ENCODE data around the gene BBOX1.

Gene BBOX1

GRCh38 chr11:27094120-27094519 lies 53.5 kb downstream of the BBOX1 start:
- no peaks in the 10 kb centered on the region for H3K36me3 ChIP-seq (ENCODE audit: control insufficient read depth, insufficient read depth, low read length)
- H3K27me3 ChIP-seq (ENCODE audit: control insufficient read depth, insufficient read depth, low read length): no peaks in the 10 kb centered on the region
- no peak overlapping the region for H3K27ac ChIP-seq (ENCODE audit: low read depth, low read length)
- H3K4me1 ChIP-seq (ENCODE audit: control insufficient read depth, insufficient read depth, low read length): no peaks in the 10 kb centered on the region
- H3K4me3 ChIP-seq (ENCODE audit: low read length): no peak overlapping the region
- H3K9ac ChIP-seq (ENCODE audit: low read length): no peak overlapping the region

- Histone ChIP-seq H3K9ac (ENCODE audit: low read length) (no peak overlapping the region), H3K27ac (ENCODE audit: low read depth, low read length) (no peak overlapping the region), H3K27me3 (ENCODE audit: control insufficient read depth, insufficient read depth, low read length) (no peaks in the 10 kb centered on the region)
These were observed 54.4 kb downstream of the BBOX1 start for GRCh38 chr11:27095059-27095458.

GRCh38 chr11:27095887-27096286 lies 55.3 kb downstream of the BBOX1 start:
- Histone ChIP-seq H3K27me3 (ENCODE audit: control insufficient read depth, insufficient read depth, low read length) (no peaks in the 10 kb centered on the region), H3K36me3 (ENCODE audit: control insufficient read depth, insufficient read depth, low read length) (no peaks in the 10 kb centered on the region), H3K27ac (ENCODE audit: low read depth, low read length) (no peak overlapping the region), H3K9ac (ENCODE audit: low read length) (no peak overlapping the region), H3K4me1 (ENCODE audit: control insufficient read depth, insufficient read depth, low read length) (no peaks in the 10 kb centered on the region), H3K4me3 (ENCODE audit: low read length) (no peak overlapping the region)

More at GRCh38 chr11:27095059-27095458, 54.4 kb downstream of the BBOX1 start:
- Histone ChIP-seq H3K4me3 (ENCODE audit: low read length) (no peak overlapping the region), H3K4me1 (ENCODE audit: control insufficient read depth, insufficient read depth, low read length) (no peaks in the 10 kb centered on the region), H3K36me3 (ENCODE audit: control insufficient read depth, insufficient read depth, low read length) (no peaks in the 10 kb centered on the region)

GRCh38 chr11:27097551-27097950 lies 56.9 kb downstream of the BBOX1 start:
- Histone ChIP-seq H3K36me3 (ENCODE audit: control insufficient read depth, insufficient read depth, low read length) (no peaks in the 10 kb centered on the region), H3K9ac (ENCODE audit: low read length) (no peak overlapping the region), H3K4me3 (ENCODE audit: low read length) (no peak overlapping the region), H3K27ac (ENCODE audit: low read depth, low read length) (no peak overlapping the region), H3K4me1 (ENCODE audit: control insufficient read depth, insufficient read depth, low read length) (no peaks in the 10 kb centered on the region), H3K27me3 (ENCODE audit: control insufficient read depth, insufficient read depth, low read length) (no peaks in the 10 kb centered on the region)

- Histone ChIP-seq H3K9ac (ENCODE audit: low read length) (no peak overlapping the region), H3K36me3 (ENCODE audit: control insufficient read depth, insufficient read depth, low read length) (no peaks in the 10 kb centered on the region), H3K4me3 (ENCODE audit: low read length) (no peak overlapping the region), H3K27me3 (ENCODE audit: control insufficient read depth, insufficient read depth, low read length) (no peaks in the 10 kb centered on the region), H3K27ac (ENCODE audit: low read depth, low read length) (no peak overlapping the region), H3K4me1 (ENCODE audit: control insufficient read depth, insufficient read depth, low read length) (no peaks in the 10 kb centered on the region)
These were observed 59.9 kb downstream of the BBOX1 start for GRCh38 chr11:27100534-27100933.

- Histone ChIP-seq H3K36me3 (ENCODE audit: control insufficient read depth, insufficient read depth, low read length) (no peaks in the 10 kb centered on the region), H3K9ac (ENCODE audit: low read length) (no peak overlapping the region), H3K27ac (ENCODE audit: low read depth, low read length) (no peak overlapping the region), H3K27me3 (ENCODE audit: control insufficient read depth, insufficient read depth, low read length) (no peaks in the 10 kb centered on the region), H3K4me1 (ENCODE audit: control insufficient read depth, insufficient read depth, low read length) (no peaks in the 10 kb centered on the region), H3K4me3 (ENCODE audit: low read length) (no peak overlapping the region)
These were observed 66.9 kb downstream of the BBOX1 start for GRCh38 chr11:27107548-27107947.

GRCh38 chr11:27108809-27109208 lies 68.2 kb downstream of the BBOX1 start:
- Histone ChIP-seq H3K27ac (ENCODE audit: low read depth, low read length) (no peak overlapping the region), H3K4me3 (ENCODE audit: low read length) (no peak overlapping the region), H3K36me3 (ENCODE audit: control insufficient read depth, insufficient read depth, low read length) (no peaks in the 10 kb centered on the region), H3K27me3 (ENCODE audit: control insufficient read depth, insufficient read depth, low read length) (no peaks in the 10 kb centered on the region), H3K9ac (ENCODE audit: low read length) (no peak overlapping the region), H3K4me1 (ENCODE audit: control insufficient read depth, insufficient read depth, low read length) (no peaks in the 10 kb centered on the region)

GRCh38 chr11:27111896-27112295 lies 71.3 kb downstream of the BBOX1 start:
- H3K27ac ChIP-seq (ENCODE audit: low read depth, low read length): no peak overlapping the region
- no peak overlapping the region for H3K9ac ChIP-seq (ENCODE audit: low read length)
- H3K36me3 ChIP-seq (ENCODE audit: control insufficient read depth, insufficient read depth, low read length): no peaks in the 10 kb centered on the region
- no peaks in the 10 kb centered on the region for H3K27me3 ChIP-seq (ENCODE audit: control insufficient read depth, insufficient read depth, low read length)
- no peaks in the 10 kb centered on the region for H3K4me1 ChIP-seq (ENCODE audit: control insufficient read depth, insufficient read depth, low read length)
- no peak overlapping the region for H3K4me3 ChIP-seq (ENCODE audit: low read length)

- Histone ChIP-seq H3K9ac (ENCODE audit: low read length) (no peak overlapping the region), H3K4me3 (ENCODE audit: low read length) (no peak overlapping the region), H3K27me3 (ENCODE audit: control insufficient read depth, insufficient read depth, low read length) (no peaks in the 10 kb centered on the region), H3K4me1 (ENCODE audit: control insufficient read depth, insufficient read depth, low read length) (no peaks in the 10 kb centered on the region), H3K27ac (ENCODE audit: low read depth, low read length) (no peak overlapping the region), H3K36me3 (ENCODE audit: control insufficient read depth, insufficient read depth, low read length) (no peaks in the 10 kb centered on the region)
These were observed 72.3 kb downstream of the BBOX1 start for GRCh38 chr11:27112946-27113345.

- Histone ChIP-seq H3K27me3 (ENCODE audit: control insufficient read depth, insufficient read depth, low read length) (no peaks in the 10 kb centered on the region), H3K36me3 (ENCODE audit: control insufficient read depth, insufficient read depth, low read length) (no peaks in the 10 kb centered on the region), H3K4me1 (ENCODE audit: control insufficient read depth, insufficient read depth, low read length) (no peaks in the 10 kb centered on the region), H3K4me3 (ENCODE audit: low read length) (no peak overlapping the region), H3K27ac (ENCODE audit: low read depth, low read length) (no peak overlapping the region), H3K9ac (ENCODE audit: low read length) (no peak overlapping the region)
These were observed 74.5 kb downstream of the BBOX1 start for GRCh38 chr11:27115051-27115650.

- H3K36me3 ChIP-seq (ENCODE audit: control insufficient read depth, insufficient read depth, low read length): no peaks in the 10 kb centered on the region
- no peak overlapping the region for H3K9ac ChIP-seq (ENCODE audit: low read length)
- no peaks in the 10 kb centered on the region for H3K4me1 ChIP-seq (ENCODE audit: control insufficient read depth, insufficient read depth, low read length)
These were observed 76.1 kb downstream of the BBOX1 start for GRCh38 chr11:27116684-27117083.

GRCh38 chr11:27118371-27118770 lies 77.8 kb downstream of the BBOX1 start:
- no peak overlapping the region for H3K9ac ChIP-seq (ENCODE audit: low read length)

More at GRCh38 chr11:27116684-27117083, 76.1 kb downstream of the BBOX1 start:
- Histone ChIP-seq H3K27ac (ENCODE audit: low read depth, low read length) (no peak overlapping the region), H3K27me3 (ENCODE audit: control insufficient read depth, insufficient read depth, low read length) (no peaks in the 10 kb centered on the region), H3K4me3 (ENCODE audit: low read length) (no peak overlapping the region)

GRCh38 chr11:27118949-27119348 lies 78.3 kb downstream of the BBOX1 start:
- Histone ChIP-seq H3K4me1 (ENCODE audit: control insufficient read depth, insufficient read depth, low read length) (no peaks in the 10 kb centered on the region), H3K9ac (ENCODE audit: low read length) (no peak overlapping the region), H3K36me3 (ENCODE audit: control insufficient read depth, insufficient read depth, low read length) (no peaks in the 10 kb centered on the region), H3K27me3 (ENCODE audit: control insufficient read depth, insufficient read depth, low read length) (no peaks in the 10 kb centered on the region), H3K4me3 (ENCODE audit: low read length) (no peak overlapping the region), H3K27ac (ENCODE audit: low read depth, low read length) (no peak overlapping the region)

More at GRCh38 chr11:27118371-27118770, 77.8 kb downstream of the BBOX1 start:
- H3K36me3 ChIP-seq (ENCODE audit: control insufficient read depth, insufficient read depth, low read length): no peaks in the 10 kb centered on the region
- H3K27ac ChIP-seq (ENCODE audit: low read depth, low read length): no peak overlapping the region
- H3K4me3 ChIP-seq (ENCODE audit: low read length): no peak overlapping the region
- no peaks in the 10 kb centered on the region for H3K4me1 ChIP-seq (ENCODE audit: control insufficient read depth, insufficient read depth, low read length)
- no peaks in the 10 kb centered on the region for H3K27me3 ChIP-seq (ENCODE audit: control insufficient read depth, insufficient read depth, low read length)
